GM18519 (cell line): Measurements from ENCODE around the gene AGPAT4.

ENCODE experiments used
- ATAC-seq: cut with Tn5 transposase; IDR thresholded peaks from one replicate; pipeline ENCODE4 v1.9.1; 2021; ENCODE audit warnings: mild to moderate bottlenecking, moderate library complexity; ENCODE audit not compliant: unreplicated experiment, low FRiP score

Gene AGPAT4

DNA sequence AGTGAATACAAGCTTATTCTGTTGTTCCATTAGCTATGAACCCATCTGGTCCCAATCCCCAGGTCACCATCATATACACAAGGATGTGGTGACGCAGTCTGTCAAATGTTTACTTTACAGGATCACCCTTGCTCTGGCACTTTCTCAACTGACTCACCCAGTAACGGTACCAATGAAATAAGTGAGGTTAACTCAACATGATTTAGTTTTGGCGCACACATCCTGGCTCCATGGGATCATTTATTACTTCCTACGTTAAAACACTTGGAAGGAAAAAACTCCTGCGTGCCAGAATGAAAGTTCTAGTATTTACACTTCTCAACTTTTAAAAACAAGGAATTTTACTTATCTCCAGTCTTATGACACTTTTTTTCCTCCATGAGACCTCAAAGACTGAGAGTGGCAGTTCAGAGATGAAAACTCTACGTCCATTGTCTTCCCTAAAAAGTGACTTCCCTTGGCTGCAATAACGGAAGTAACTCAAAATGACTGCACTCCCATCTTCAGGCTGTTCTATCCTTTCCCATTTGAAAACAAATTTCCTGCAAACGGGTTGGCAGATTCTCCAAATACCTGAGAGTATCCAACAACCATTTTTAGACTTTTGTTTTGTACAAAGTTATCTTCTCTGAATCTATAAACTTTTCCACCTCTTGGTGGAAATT is 15.9 kb downstream of the AGPAT4 start:
- ATAC-seq: no peak

DNA sequence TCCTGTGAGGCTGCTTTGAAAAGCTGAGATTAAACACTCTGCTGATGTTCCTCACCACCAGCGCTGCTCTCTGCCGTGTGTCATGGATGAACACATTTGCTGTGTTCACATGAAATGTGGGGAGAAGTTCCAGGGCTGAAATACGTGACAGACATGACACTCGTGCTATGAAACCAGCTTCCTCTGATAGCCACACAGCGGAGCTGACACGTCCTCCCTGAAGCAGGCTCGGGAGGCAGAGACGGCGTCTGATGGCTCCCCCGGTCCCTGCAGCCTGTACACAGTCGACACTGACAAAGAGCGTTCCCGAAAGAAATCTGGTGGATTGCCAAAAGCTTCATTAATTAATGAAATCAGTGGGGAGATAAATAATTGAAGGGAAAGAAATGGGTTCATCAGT is 17.5 kb downstream of the AGPAT4 start:
- no peak for ATAC-seq

DNA sequence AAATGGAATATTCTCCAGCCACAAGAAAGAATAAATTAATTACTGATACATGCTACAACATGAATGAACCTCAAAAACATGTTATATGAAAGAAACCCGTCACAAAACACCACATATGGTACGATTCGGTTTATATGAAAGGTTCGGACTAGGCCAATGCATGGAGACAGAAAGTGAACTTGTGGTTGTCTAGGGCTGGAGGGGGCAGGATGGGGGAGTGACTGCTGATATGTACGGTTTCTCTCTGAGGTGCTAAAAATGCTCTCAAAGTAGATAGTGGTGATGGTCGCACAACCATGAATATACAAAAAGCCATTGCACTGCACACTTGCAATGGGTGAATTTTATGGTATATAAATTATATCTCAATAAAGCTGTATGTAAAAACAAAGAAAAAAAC is 18.3 kb downstream of the AGPAT4 start:
- no peak for ATAC-seq

DNA sequence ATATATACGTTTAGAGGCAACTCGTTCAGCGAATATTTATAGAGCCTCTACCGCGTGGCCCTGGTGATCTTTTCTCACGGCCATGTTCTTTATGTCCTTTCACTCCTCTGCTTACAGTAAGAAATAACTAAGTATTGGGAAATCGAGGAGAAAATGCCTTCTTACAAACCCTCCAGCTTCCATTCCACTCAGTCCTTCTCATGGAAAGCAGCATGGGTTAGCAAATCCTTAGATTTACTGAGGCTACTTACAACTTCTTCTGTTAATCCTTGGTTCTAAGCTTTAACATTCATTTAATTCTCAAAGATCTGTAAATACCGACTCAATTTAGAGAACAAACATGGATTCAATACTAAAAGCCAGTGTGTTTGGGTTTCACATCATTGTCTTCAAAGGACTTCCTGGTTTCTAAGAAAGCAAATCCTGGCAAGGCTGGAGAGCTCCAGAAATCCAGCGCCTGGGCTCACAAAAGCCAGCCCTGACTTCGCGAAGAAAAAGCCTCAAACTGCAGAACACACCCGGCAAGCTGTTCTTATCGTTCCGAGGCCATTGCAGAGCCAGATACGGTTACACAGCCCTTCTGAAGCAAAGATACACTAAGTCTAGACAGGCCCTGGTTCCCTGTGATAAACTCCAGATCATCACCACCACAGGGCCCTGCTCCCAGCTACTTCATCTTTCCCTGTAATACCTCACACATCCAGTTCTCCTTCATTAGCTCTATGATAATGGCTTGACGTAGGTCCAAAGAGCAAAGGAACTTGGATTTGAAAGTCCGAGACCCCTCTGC is 19.2 kb downstream of the AGPAT4 start:
- ATAC-seq: no peak

DNA sequence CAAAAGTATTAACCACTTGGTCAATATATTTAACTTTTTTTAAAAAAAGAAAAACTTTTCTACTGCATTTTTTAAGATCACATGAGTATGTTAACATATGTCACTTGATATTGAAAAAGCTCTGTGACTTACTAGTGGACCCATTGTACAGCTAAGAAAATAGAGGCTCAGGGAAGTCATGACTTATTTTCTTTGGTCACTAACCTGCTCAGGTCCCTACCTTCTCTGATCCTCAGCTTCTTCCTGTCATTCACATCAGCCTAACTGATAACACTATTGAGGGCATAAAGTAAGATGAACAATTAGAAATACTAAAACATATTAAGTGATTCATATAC is 19.8 kb downstream of the AGPAT4 start:
- ATAC-seq: no peak

DNA sequence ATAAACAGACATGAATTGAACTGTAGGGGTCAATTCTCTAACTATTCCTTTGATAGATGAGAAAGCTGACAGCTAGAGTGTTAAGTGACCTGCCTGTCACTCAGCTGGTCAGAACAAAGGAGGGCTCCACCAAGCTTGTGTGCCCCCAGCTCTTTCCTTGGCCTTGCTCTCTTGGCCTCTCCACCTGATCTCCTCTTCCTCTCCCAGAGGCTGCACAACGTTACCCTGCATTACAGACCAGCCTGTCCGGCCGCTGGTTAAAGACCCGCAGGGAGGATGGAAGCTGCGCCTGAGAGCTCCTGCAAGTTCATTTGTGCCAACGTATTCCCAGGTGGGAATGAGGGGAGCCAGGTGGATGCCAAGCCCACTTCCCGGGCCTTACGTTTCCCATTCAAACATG is 22.5 kb downstream of the AGPAT4 start:
- ATAC-seq: no peak

DNA sequence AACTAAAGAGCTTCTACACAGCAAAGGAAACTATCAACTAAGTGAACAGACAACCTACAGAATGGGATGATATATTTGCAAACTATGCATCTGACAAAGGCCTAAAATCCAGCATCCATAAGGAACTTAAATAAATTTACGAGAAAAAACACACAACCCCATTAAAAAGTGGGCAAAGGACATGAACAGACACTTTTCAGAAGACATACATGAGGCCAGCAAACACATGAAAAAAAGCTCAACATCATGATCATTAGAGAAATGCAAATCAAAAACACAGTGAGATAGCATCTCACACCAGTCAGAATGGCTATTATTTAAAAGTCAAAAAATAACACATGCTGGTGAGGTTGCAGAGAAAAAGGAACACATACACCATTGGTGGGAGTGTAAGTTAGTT is 24.5 kb downstream of the AGPAT4 start:
- no peak for ATAC-seq

DNA sequence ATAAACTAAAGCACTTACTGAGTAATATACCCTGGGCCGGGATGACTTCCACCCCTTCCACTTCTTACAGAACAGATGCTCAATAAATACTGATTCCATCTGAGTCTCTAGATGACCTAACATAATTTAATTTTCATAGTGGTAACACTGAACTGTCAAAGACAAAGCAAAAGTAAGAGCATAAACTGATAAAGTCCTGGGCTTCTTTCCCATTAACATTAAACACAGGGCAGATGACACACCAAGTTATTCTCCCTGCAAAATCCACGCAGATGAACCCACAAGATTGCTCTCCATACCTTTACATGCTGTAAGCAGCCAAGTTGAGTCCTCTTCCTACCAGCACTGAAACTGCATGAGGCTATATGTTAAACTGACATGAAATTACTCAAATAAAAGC is 27.1 kb downstream of the AGPAT4 start:
- no peak for ATAC-seq

DNA sequence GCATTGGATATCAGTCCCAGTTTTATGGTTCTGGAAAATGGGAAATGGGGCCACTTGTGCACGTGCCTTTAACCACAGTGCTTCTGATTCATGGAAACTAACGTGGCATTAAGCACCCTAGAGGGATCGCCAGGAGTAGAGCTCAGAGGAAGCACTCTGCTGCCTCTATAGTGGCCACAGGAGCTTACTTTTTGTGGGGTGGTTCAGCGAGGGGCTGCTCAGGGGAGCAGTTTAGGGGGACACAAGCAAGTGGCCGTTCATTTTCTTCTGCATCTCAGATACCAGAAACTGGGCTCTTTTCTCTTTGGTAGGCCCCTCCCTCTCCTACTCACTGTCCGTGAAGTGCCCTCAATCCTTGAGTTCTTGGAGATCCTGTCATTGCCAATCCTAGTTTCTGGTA is 28.5 kb downstream of the AGPAT4 start:
- no peak for ATAC-seq

DNA sequence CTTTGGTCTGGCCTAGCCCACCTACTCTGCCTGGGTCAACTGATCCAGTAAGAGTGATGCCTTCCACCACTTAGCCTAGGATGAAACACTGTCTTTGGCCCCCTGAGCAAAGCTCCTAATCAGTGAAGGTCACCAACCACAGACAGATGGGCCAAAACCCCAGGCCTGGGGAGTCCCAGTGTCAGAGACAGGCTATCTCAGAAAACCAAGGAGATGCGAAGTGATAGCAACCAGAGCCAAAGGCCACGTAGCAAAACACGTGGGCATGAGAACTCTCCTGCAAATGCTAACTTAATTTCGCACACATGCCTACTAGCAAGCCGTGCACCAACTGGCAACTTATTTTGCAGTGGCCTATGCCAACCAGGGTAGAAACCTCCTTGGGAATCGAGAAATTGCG is 29.1 kb downstream of the AGPAT4 start:
- ATAC-seq: no peak

DNA sequence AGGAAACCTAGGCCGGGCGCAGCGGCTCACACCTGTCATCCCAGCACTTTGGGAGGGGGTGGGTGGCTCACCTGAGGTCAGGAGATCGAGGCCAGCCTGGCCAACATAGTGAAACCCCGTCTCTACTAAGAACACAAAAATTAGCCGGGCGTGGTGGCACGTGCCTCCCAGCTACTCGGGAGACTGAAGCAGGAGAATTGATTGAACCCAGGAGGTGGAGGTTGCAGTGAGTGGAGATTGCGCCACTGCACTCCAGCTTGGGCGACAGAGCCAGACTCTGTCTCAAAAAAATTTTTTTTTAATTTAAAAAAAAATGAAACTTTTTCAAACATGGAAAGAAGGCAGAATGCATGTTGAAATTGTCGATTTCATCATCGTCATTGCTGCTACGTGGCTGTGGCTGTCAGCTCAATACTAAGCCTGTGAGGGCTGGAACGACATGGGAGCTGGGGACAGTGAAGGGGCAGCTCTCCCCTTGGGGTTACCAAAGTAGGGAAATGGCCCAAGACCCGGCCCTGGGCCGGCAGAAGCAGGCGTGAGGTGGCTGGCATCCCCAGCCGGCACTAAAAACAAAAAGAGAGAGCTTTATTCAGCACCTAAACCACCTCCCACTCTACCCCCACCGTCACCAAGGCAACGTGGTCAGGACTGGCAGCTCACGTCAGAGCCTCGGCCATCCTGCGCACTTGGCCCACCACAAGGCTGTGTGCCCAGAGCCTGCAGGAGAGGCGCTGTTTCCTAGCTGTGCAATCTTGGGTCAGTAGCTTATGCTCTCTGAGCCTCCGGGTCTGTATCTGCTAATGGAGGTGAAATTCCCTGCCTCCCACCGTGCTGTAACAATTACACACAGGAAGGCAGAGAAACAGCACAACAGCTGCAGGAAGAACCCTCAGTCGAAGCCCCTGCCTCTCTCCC is 30.8 kb downstream of the AGPAT4 start:
- no peak for ATAC-seq

DNA sequence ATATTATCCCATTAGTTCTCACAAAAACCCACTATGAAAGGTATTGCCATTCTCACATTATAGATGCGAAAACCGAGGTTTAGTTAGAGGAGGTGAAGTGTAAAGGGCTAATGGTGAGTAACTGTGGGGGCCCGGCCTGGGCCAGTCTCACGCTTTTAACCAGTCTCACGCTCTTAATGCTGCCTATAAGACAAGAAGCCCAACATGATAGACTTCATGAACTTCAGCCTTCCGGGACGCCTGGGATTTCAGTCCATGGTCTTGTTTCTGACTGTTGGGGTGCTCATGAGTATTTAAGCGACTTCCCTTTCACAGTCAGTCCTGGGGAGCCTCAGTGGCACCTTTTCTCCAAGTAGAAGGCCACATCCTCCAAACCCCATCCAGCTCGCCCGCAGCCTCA is 31.7 kb downstream of the AGPAT4 start:
- ATAC-seq: no peak

DNA sequence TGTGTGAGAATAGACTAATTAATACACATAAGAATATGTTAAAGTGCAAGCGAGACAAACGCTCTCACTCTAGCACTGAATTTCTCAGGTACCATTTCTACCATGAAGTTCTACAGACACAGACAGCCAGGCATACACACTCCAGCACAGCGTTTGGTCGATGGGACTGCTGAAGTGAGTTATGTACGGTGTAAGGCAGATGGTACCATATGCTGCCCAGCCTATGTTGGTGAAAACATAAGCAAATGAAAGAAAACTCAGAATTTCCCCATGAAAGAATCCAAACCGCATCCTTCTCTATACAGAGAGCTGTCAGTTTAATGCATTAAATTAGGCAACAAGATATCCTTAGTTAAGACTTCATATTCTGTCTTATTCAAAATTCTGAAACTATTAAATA is 34.9 kb downstream of the AGPAT4 start:
- ATAC-seq: no peak

DNA sequence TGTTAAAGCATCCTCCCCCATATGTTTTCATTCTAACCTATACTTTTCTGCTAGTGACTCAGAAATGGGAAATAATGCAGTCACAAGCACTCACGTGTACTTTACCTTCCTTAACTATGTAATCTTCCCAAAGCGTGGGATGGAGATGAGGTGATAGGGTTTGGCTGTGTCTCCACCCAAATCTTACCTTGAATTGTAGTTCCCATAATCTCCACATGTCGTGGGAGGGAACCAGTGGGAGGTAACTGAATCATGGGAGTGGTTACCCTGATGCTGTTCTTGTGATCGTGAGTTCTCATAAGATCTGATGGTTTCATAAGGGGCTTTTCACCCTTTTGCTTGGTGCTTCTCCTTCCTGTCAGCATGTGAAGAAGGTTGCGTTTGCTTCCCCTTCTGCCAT is 35.4 kb downstream of the AGPAT4 start:
- no peak for ATAC-seq

DNA sequence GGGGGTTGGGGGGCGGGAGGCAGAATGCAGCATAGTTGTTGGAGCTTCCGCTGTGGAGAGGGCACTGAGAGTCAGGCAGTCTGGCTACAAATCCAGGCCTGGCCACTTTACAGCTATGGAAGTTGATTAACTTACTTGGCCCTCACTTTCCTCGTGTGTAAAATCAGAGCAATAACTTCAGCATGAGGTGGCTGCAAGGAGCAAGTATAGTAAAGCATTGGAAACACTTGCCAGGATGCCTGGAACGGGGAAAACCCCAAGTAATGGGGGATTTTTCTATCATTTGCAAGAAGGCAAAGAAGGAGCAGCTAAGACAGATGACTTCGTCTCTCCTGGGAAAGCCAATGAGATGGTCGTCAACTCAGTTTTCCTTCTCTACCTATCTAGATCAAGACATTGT is 35.8 kb downstream of the AGPAT4 start:
- no peak for ATAC-seq

DNA sequence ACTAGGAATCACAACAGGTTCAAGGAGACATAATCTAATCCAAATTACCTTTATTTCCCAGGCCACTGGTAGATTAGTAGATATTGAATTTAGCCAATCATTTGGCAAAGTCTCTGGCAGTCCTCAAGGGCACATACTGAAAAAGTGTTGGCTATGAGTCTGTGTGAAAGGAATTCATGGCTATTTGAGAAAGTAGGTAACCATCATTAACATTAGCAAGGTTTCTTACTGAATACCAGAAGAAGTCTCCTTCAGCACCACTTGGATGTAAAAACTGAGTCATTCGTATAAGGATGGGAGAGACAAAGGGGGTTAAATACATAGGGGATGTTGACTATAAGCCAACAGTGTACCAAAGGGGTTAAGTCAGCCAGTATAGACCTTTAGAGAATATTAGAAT is 36.7 kb downstream of the AGPAT4 start:
- no peak for ATAC-seq

DNA sequence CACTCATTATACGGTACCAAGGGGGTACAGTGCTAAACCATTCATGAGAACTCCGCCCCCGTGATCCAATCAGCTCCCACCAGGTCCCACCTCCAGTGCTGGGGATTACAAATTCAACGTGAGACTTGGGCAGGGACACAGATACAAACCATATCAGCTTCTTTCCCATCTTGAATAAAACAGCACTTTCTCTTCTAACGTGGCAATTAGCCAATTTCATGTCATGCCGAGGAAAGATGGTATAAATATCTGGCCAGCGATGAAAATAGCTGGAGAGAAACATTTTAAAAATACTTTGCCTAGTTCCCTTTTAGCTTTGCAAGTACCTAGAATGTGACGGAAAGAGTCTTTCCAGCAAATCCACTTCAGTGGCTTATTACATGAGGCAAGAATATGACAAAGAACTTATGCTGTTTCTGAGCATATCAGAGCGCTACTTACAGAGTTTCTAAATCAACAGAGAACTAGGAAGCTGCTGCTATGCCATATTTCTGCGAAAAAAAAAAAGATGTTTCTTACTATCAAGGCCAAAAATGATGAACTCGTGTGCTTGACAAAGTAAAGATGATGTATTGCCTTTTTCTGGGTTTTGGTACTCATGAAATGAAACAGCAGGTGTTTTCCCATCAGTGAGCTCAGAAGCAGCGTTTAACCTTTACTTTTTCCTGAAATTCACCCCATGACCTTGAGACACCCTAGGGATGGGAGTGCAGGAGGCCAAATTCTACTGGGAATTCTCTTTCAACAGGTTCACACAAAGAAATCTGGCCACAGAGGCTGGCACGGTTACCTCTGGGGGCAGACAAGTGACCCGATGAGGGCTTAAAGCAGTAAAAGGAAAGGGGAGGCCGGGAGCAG is 37.9 kb downstream of the AGPAT4 start:
- ATAC-seq: no peak

DNA sequence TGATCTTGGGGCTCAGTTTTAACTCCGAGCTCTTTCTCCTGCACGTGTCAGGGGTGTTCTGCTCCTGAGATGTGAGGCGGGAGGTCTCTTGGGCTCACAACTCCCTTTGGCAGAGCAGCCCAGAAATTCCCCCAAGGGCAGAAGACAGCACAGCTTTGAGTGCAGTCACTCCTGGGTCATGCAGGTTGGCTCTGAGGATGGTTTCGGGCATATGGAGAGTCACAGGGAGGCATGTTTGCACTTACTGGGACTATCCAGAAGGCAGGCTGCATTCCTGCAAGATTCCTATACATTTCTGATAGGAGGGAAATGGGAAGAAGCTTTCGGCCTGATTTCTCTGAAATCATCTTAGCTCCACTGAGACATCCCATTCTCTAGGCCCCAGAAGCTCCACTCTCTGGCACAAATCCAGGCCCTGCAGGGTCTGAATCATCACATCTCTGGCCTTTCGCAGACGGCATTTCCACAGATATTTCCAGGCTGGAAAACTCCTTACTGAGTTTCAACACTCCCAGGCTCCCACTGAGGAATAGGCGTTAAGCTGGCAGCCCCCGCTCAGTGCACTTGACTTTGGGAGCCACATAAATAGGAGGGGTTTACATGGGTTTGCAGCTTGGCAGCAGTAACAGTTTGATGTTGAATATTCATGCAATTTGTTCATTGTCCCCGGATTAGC is 39.7 kb downstream of the AGPAT4 start:
- no peak for ATAC-seq

DNA sequence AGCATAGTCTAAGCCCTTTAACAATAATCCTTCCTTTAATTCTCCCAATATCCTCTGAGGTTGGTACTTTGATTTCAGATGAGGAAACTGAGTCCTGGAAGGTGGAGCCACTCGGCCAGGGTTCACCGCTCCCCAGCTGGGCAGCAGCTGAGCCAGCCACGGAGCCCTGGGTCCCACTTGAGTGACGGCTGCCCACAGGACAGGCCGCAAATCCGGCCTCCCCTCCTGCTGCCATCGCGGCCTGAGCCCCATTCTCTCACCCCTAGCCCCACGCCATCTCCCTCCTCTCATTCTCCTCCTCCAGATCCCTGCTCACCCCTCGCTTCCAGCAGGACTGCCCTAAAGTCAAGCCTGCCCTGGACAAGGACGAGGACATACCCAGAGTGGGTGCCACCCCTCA is 41.4 kb downstream of the AGPAT4 start:
- no peak for ATAC-seq

DNA sequence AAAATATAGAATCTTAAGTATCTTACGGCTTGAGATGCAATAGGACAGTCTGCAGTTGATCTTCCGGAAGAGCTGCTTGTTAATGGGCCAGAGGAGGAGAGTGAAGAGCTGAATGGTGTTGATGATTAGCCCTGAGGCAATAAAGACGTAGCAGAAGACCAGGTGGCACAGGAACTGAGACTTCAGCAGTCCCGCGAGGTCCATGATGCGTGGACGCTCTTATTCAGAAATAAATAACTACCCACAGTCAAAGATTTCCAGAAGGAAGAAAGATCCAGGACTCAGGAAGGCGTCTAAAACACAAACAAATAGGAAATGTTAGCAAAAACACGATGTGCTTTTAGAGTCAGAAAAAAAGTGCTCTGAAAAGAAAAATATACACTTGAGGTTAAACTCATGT is 41.9 kb downstream of the AGPAT4 start:
- ATAC-seq: no peak
